SU-DHL-6 (cell line): ENCODE measurements around the gene GNB1L.

Experiments
- EZH2phosphoT487 ChIP-seq: fragments of 200-600 bp; sonication (generic), shearing (Covaris generic); conservative IDR thresholded peaks from 2 replicates; pipeline ENCODE4 v1.6.1; 2018; ENCODE audit warnings: mild to moderate bottlenecking, antibody characterized with exemption, low read length, moderate library complexity, mixed read lengths
- TF ChIP-seq, protein P1 (sequence below): fragments of 200-600 bp; sonication (generic); IDR thresholded peaks from one replicate; pipeline ENCODE4 v1.5.1; 2017; ENCODE audit warnings: antibody characterized with exemption, mild to moderate bottlenecking, low read length, moderate library complexity; ENCODE audit not compliant: insufficient read depth, poor library complexity, severe bottlenecking

DNA sequence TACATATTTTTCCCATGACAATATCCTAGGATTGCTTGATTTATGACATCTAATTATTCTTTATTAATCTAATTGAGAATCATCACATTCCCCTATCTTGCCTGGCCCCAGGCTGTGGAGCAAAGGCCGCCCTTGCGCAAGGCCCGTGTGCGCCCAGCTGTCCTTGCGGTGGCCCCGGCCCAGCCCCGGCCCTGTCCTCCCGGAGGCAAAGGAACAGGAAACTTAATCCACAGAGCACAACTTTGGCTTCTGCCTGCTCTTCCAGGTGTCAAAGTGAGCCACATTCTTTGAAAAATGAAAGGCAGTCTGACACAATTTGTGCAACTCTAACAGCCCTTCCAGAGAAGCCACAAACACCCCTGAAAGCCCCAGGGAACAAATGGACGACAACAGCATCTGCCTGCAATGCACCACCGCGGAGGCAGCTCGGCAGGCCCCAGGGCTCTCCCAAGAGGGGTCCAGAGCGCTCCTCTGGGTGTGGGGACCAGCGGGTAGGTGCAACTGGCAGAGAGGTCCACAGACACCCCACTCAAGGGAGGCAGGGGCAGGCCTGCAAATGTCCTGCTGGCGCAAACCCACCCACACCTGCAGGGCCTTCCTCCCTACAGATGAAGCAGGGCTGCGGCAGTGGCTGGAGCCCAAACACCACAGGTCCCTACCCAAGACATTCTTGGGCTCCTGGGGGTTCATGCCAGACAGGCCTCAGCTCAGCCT is 30.3 kb downstream of the GNB1L start:
- TF ChIP-seq, protein P1, sequence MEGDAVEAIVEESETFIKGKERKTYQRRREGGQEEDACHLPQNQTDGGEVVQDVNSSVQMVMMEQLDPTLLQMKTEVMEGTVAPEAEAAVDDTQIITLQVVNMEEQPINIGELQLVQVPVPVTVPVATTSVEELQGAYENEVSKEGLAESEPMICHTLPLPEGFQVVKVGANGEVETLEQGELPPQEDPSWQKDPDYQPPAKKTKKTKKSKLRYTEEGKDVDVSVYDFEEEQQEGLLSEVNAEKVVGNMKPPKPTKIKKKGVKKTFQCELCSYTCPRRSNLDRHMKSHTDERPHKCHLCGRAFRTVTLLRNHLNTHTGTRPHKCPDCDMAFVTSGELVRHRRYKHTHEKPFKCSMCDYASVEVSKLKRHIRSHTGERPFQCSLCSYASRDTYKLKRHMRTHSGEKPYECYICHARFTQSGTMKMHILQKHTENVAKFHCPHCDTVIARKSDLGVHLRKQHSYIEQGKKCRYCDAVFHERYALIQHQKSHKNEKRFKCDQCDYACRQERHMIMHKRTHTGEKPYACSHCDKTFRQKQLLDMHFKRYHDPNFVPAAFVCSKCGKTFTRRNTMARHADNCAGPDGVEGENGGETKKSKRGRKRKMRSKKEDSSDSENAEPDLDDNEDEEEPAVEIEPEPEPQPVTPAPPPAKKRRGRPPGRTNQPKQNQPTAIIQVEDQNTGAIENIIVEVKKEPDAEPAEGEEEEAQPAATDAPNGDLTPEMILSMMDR, result no peak
- TF ChIP-seq EZH2phosphoT487, result no peak
